ENCODE data around the gene ZDHHC22.

The ZDHHC22 gene

GRCh38 chr14:77139022-77139421, 2.6 kb downstream of the ZDHHC22 start:
- FAIRE-seq (no peak), DNase-seq (ENCODE audit: insufficient read length, low spot score) (no peak)
- no peak for TF ChIP-seq CTCF (IDR thresholded peaks at IDR 0.05; ENCODE audit: insufficient read depth, missing control alignments)

GRCh38 chr14:77133720-77134338, 7.8 kb downstream of the ZDHHC22 start:
- no peak for FAIRE-seq
- no peak for TF ChIP-seq CTCF (IDR thresholded peaks at IDR 0.05; ENCODE audit: insufficient read depth, missing control alignments)
- no peak for DNase-seq (ENCODE audit: insufficient read length, low spot score)

DNA sequence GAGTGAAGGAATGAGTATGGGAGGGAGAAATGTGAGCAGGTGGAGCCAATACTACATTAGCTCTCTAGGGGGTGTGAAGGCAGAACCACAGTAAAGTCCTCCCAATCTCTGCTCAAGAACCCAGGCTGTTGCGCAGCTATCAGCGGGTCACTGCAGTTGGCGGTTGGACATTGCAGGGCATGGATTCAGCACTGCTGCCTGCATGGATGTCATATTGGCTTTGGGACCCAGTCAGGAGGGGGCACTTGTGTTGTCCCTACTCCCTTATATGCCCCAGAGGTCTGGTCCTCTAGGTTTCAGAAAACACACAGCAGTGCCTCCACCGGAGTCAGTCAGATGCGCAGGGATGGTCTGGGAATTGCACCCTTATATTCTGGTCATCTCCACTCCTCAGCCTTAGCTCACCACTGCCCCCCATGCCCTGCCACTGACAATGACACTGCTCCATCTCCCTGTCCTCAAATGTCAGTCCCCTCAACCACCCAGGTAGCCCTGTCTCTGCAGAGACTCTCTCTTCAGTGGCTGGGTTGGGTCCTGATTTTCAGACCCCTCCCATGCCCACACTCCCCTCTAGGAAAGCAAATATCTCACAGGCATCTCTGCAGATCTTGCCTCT, 9.6 kb downstream of the ZDHHC22 start:
- TF ChIP-seq CTCF (IDR thresholded peaks at IDR 0.05; ENCODE audit: insufficient read depth, missing control alignments): no peak
- DNase-seq (ENCODE audit: insufficient read length, low spot score): no peak
- FAIRE-seq: no peak

GRCh38 chr14:77131206-77131605, 10.4 kb downstream of the ZDHHC22 start:
- DNase-seq (ENCODE audit: insufficient read length, low spot score): no peak
- no peak for FAIRE-seq
- no peak for TF ChIP-seq CTCF (IDR thresholded peaks at IDR 0.05; ENCODE audit: insufficient read depth, missing control alignments)

DNA sequence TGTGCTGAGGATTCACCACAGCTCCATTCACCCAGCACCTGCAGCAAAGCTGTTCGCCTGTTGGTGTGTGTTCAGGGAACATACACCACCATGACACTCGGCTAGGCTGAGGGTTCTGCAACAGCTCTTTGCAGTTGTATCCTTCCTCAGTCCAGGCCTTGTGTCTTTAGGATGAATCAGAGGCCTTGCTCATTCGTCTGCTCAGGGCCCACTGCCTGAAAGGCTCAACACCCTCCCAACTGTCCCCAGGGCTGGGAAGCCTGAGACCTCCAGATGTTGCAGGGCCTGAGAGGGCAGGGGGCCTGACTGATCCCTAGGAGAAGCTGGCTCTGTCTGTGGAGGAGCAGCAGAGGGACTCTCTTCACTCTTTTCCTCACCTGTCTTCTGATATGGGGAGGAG, 11.2 kb downstream of the ZDHHC22 start:
- no peak for TF ChIP-seq CTCF (IDR thresholded peaks at IDR 0.05; ENCODE audit: insufficient read depth, missing control alignments)
- no peak for FAIRE-seq
- no peak for DNase-seq (ENCODE audit: insufficient read length, low spot score)

DNA sequence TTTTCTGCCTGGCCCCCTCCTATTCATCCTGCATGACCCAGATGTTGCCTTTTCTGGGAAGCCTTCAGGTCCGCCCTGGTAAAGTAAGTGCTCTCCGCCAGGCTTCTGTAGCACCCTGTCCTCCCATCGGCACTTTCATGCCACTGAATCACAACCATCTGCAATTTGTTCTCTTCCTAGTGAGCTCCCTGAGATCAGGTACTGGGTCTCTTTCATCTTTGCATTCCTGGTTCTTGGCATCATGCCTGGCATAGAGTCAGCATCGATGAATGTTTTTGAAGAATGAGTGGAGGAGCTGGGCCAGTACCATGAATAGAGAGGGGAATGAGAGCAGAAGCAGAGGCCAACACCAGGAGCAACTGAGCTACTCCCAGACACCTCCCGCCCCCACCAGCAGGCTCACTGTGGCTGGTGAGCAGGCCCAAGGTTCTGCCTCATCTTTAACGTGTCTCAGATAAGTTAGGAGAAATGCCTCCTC, 13.1 kb downstream of the ZDHHC22 start:
- no peak for TF ChIP-seq CTCF (IDR thresholded peaks at IDR 0.05; ENCODE audit: insufficient read depth, missing control alignments)
- FAIRE-seq: no peak
- DNase-seq (ENCODE audit: insufficient read length, low spot score): no peak

GRCh38 chr14:77126461-77126990, 15.1 kb downstream of the ZDHHC22 start:
- FAIRE-seq (no peak), DNase-seq (ENCODE audit: insufficient read length, low spot score) (no peak)
- no peak for TF ChIP-seq CTCF (IDR thresholded peaks at IDR 0.05; ENCODE audit: insufficient read depth, missing control alignments)

Measured in D721Med (cell line).